AG04449 (cell line): ENCODE results near the gene CEP78.

ENCODE experiments used
- CTCF ChIA-PET: fragments of 350-600 bp; formaldehyde crosslinking; extraction: SDS; loops from one replicate; lab custom pipeline; 2021; ENCODE audit warnings: antibody characterized with exemption; lab: Yijun Ruan, JAX
- POLR2A ChIA-PET: fragments of 400-600, 350-600 bp; formaldehyde crosslinking; extraction: SDS; loops from one replicate; lab custom pipeline; 2020; ENCODE audit warnings: antibody characterized with exemption, inconsistent platforms; lab: Yijun Ruan, JAX
- DNase-seq: peaks from one replicate; pipeline ENCODE4 v3.0.0-alpha.2; 2010; ENCODE audit warnings: low read depth, low spot score
- H3K4me3 ChIP-seq: 2 replicates; pipeline ENCODE4 v1.5.1; 2011; ENCODE audit warnings: low read depth, mild to moderate bottlenecking, control low read depth, low read length
- CTCF ChIP-seq: IDR thresholded peaks from one replicate; pipeline ENCODE4 v1.5.1; 2011; ENCODE audit warnings: mild to moderate bottlenecking, moderate library complexity, low read length, control low read depth, inconsistent platforms; ENCODE audit not compliant: insufficient read depth; ENCODE audit errors: missing control alignments

Gene CEP78

GRCh38 chr9:78319197-78320029, 83.5 kb downstream of the CEP78 start:
- no peak for TF ChIP-seq CTCF
- DNase-seq = no peak
- POLR2A ChIA-PET = no interaction called here
- CTCF ChIA-PET = no interaction called here
- H3K4me3 ChIP-seq = no peak overlapping the region

- ChIA-PET POLR2A (no interaction called here), CTCF (no interaction called here)
- TF ChIP-seq CTCF = no peak
- no peak for DNase-seq
- no peak overlapping the region for H3K4me3 ChIP-seq
Observed at GRCh38 chr9:78320030-78320693, 84.3 kb downstream of the CEP78 start.

GRCh38 chr9:78320875-78321496, 85.1 kb downstream of the CEP78 start:
- ChIA-PET POLR2A (no interaction called here), CTCF (no interaction called here)
- DNase-seq = no peak
- H3K4me3 ChIP-seq = no peak overlapping the region
- no peak for TF ChIP-seq CTCF

GRCh38 chr9:78321505-78321904, 85.6 kb downstream of the CEP78 start:
- H3K4me3 ChIP-seq = no peak overlapping the region
- no peak for DNase-seq
- CTCF ChIA-PET = no interaction called here
- TF ChIP-seq CTCF = no peak
- POLR2A ChIA-PET = no interaction called here

- H3K4me3 ChIP-seq = no peak overlapping the region
- POLR2A ChIA-PET = no interaction called here
- CTCF ChIA-PET = interaction anchor here (1.0 to 1.6 kb wide), 2 partner anchors 9 to 10 kb away, joined by 3 to 4 read pairs; no protein-coding TSS in a partner anchor
- no peak for TF ChIP-seq CTCF
- no peak for DNase-seq
Observed at GRCh38 chr9:78324068-78324650, 88.3 kb downstream of the CEP78 start.
